Measurements from ENCODE around the gene MORC3.

- TF ChIP-seq EZH2 (IDR thresholded peaks at IDR 0.05; ENCODE audit: borderline replicate concordance, insufficient read depth, low read depth, low read length, poor library complexity, severe bottlenecking) (no peak), CTCF (IDR thresholded peaks at IDR 0.05) (no peak)
Measured at GRCh38 chr21:36359185-36359584, 39.2 kb downstream of the MORC3 start.

All from B cell (primary cell).